HCT116 (cell line): Measurements from ENCODE around the gene NDUFS7. TPM values are rescaled to one million over a fixed set of nuclear protein-coding genes. Genes with fewer than 3 reads are reported as not detected.

Source experiments
- ATAC-seq: fragments of 200-7000 bp; cut with Tn5 transposase; 2 replicates; pipeline ENCODE4 v1.9.1; 2020; ENCODE audit warnings: mild to moderate bottlenecking, moderate library complexity
- BruUV-seq: library from RNA; stranded (reverse); fragments of 400-500 nt; replicated peaks from 2 replicates; lab custom pipeline; 2021; lab: Mats Ljungman, UMichigan
- CTCF ChIA-PET: fragments of 300-600 bp; sonication (Branson Sonifier 250); formaldehyde crosslinking; loops from one replicate; lab custom pipeline; 2021; ENCODE audit warnings: antibody characterized with exemption; lab: Charles Lee
- POLR2A ChIA-PET: fragments of 300-600, 350-600 bp; sonication (Branson Sonifier 250); formaldehyde crosslinking; loops from one replicate; lab custom pipeline; 2021; ENCODE audit warnings: antibody characterized with exemption; lab: Charles Lee
- RAD21 ChIA-PET, 2 experiments: fragments of 300-600 bp; sonication (Branson Sonifier 250); formaldehyde crosslinking; loops; one replicate each; lab custom pipeline; 2023; ENCODE audit warnings: low total read pairs in 2 of 2; ENCODE audit not compliant: uncharacterized antibody in 2 of 2, unreplicated experiment in 2 of 2, low non-redundant PET in 1 of 2; lab: Charles Lee
- DNase-seq: peaks from one replicate; pipeline ENCODE4 v3.0.0-alpha.2; 2010; ENCODE audit warnings: low read depth, low spot score
- H2AFZ ChIP-seq: fragments of 200-600 bp; shearing (Covaris generic), sonication (generic); 2 replicates; pipeline ENCODE4 v1.6.1; 2017; ENCODE audit warnings: low read depth, mixed run types, mixed read lengths, antibody characterized with exemption, low read length; ENCODE audit not compliant: poor library complexity, severe bottlenecking
- H3K27ac ChIP-seq: 2 replicates; pipeline ENCODE4 v1.5.1; 2012; ENCODE audit warnings: low read depth, low read length
- H3K27me3 ChIP-seq: fragments of 200-600 bp; sonication (generic); 2 replicates; pipeline ENCODE4 v1.6.1; 2016; ENCODE audit warnings: mixed run types, low read length, mixed read lengths; ENCODE audit not compliant: insufficient read depth
- H3K36me3 ChIP-seq, 2 experiments: fragments of 200-500 bp in 1 of 2; fragments of 200-600 bp in 1 of 2; sonication (Bioruptor generic) in 1 of 2; sonication (generic) in 1 of 2; 2 replicates each; pipeline versions ENCODE4 v1.5.1 to v1.6.1; 2014 to 2016; ENCODE audit warnings: low read length in 2 of 2, inconsistent platforms in 1 of 2, mixed read lengths in 1 of 2, mixed run types in 1 of 2; ENCODE audit not compliant: insufficient read depth in 2 of 2, control insufficient read depth in 1 of 2
- H3K4me1 ChIP-seq, 2 experiments: fragments of 200-600 bp in 1 of 2; sonication (generic) in 1 of 2; 2 replicates each; pipeline versions ENCODE4 v1.5.1 to v1.6.1; 2012 to 2017; ENCODE audit warnings: low read length in 2 of 2, inconsistent platforms in 1 of 2, mild to moderate bottlenecking in 1 of 2, mixed read lengths in 1 of 2, mixed run types in 1 of 2, moderate library complexity in 1 of 2; ENCODE audit not compliant: insufficient read depth in 2 of 2, control insufficient read depth in 1 of 2
- H3K4me2 ChIP-seq: fragments of 200-600 bp; sonication (generic); 2 replicates; pipeline ENCODE4 v1.6.1; 2017; ENCODE audit warnings: mixed run types, low read length, mixed read lengths
- H3K4me3 ChIP-seq, 2 experiments: fragments of 200-600 bp in 1 of 2; sonication (generic) in 1 of 2; replicated peaks in 1 of 2; 2 replicates each; pipeline ENCODE4 v1.5.1; 2011 to 2016; ENCODE audit warnings: low read length in 2 of 2, control low read depth in 1 of 2, low read depth in 1 of 2, mild to moderate bottlenecking in 1 of 2, mixed read lengths in 1 of 2, mixed run types in 1 of 2
- H3K79me2 ChIP-seq: fragments of 200-600 bp; sonication (generic); 2 replicates; pipeline ENCODE4 v1.6.1; 2017; ENCODE audit warnings: mild to moderate bottlenecking, mixed run types, low read length, moderate library complexity, mixed read lengths; ENCODE audit not compliant: insufficient read depth
- H3K9ac ChIP-seq: fragments of 200-600 bp; sonication (generic); 2 replicates; pipeline ENCODE4 v1.6.1; 2016; ENCODE audit warnings: low read length, mixed read lengths
- H3K9me2 ChIP-seq: fragments of 200-600 bp; sonication (generic), shearing (Covaris generic); 2 replicates; pipeline ENCODE4 v1.6.1; 2017; ENCODE audit warnings: mixed run types, mild to moderate bottlenecking, moderate library complexity; ENCODE audit not compliant: insufficient read depth
- H3K9me3 ChIP-seq, 2 experiments: fragments of 200-500 bp in 1 of 2; fragments of 200-600 bp in 1 of 2; sonication (Bioruptor generic) in 1 of 2; sonication (generic) in 1 of 2; 2 replicates each; pipeline ENCODE4 v1.6.1; 2014 to 2017; ENCODE audit warnings: low read length in 2 of 2, mixed read lengths in 2 of 2, inconsistent platforms in 1 of 2, low read depth in 1 of 2, mild to moderate bottlenecking in 1 of 2, mixed run types in 1 of 2, moderate library complexity in 1 of 2; ENCODE audit not compliant: control insufficient read depth in 1 of 2, insufficient read depth in 1 of 2
- H4K20me1 ChIP-seq: fragments of 200-600 bp; sonication (generic), shearing (Covaris generic); 2 replicates; pipeline ENCODE4 v1.6.1; 2017; ENCODE audit warnings: mixed run types, mild to moderate bottlenecking, moderate library complexity; ENCODE audit not compliant: insufficient read depth
- CEBPB ChIP-seq: IDR thresholded peaks from 2 replicates; pipeline ENCODE4 v1.6.1; 2012; ENCODE audit warnings: low read depth
- CTCF ChIP-seq, 3 experiments: fragments of 200-600 bp in 1 of 3; sonication (generic) in 1 of 3; IDR thresholded peaks in 2 of 3; conservative IDR thresholded peaks in 1 of 3; 2 replicates each; pipeline ENCODE4 v1.5.1; 2012 to 2017; ENCODE audit warnings: low read depth in 2 of 3, low read length in 2 of 3, antibody characterized with exemption in 1 of 3, borderline replicate concordance in 1 of 3, control low read depth in 1 of 3, mild to moderate bottlenecking in 1 of 3, mixed read lengths in 1 of 3, mixed run types in 1 of 3, moderate library complexity in 1 of 3; ENCODE audit not compliant: insufficient read depth in 1 of 3
- ELF1 ChIP-seq: IDR thresholded peaks from 2 replicates; pipeline ENCODE4 v1.6.1; 2012; ENCODE audit warnings: low read depth, borderline replicate concordance
- POLR2A ChIP-seq: IDR thresholded peaks from 2 replicates; pipeline ENCODE4 v1.7.0; 2011; ENCODE audit warnings: borderline replicate concordance; ENCODE audit not compliant: insufficient read depth, insufficient read length; ENCODE audit errors: extremely low read depth
- RAD21 ChIP-seq: IDR thresholded peaks from 2 replicates; pipeline ENCODE4 v1.6.1; 2012; ENCODE audit warnings: low read depth, mild to moderate bottlenecking
- REST ChIP-seq: IDR thresholded peaks from 2 replicates; pipeline ENCODE4 v1.6.1; 2012; ENCODE audit warnings: low read depth
- SIN3A ChIP-seq: IDR thresholded peaks from 2 replicates; pipeline ENCODE4 v1.6.1; 2012; ENCODE audit warnings: low read depth
- SRF ChIP-seq: IDR thresholded peaks from 2 replicates; pipeline ENCODE4 v1.6.1; 2012; ENCODE audit warnings: low read depth
- YY1 ChIP-seq: IDR thresholded peaks from 2 replicates; pipeline ENCODE4 v1.6.1; 2011; ENCODE audit warnings: low read length, low read depth, moderate library complexity, mild to moderate bottlenecking; ENCODE audit not compliant: insufficient replicate concordance; ENCODE audit errors: extremely low read depth
- ZBTB33 ChIP-seq: IDR thresholded peaks from 2 replicates; pipeline ENCODE4 v1.6.1; 2011; ENCODE audit warnings: mild to moderate bottlenecking, low read length, moderate library complexity; ENCODE audit not compliant: insufficient replicate concordance; ENCODE audit errors: extremely low read depth
- intact Hi-C: fragments of 100-400 bp; cut with micrococcal nuclease; formaldehyde crosslinking; loops from 2 replicates; pipeline ENCODE4 v1.10.0; 2022
- total RNA-seq: library from RNA; stranded (reverse); gene quantifications from one replicate; pipeline ENCODE4 v1.2.1, GENCODE V29; 2021; ENCODE audit not compliant: unreplicated experiment

NDUFS7 gene
- total RNA-seq, 1 experiment from 2014 or later, result 114 TPM

- H3K27me3 ChIP-seq, result no peaks in the 10 kb centered on the region
- H3K4me3 ChIP-seq, result no peak overlapping the region
- intact Hi-C loops, result no loop called here
- H3K79me2 ChIP-seq, result peaks cover 32% of the 10 kb centered on the region
- no peak overlapping the region for H3K4me2 ChIP-seq
- no TSS peak for BruUV-seq
- ChIA-PET POLR2A (no interaction called here), CTCF (no interaction called here), RAD21 (no interaction called here)
- no peak overlapping the region for H3K9ac ChIP-seq
- no peaks in the 10 kb centered on the region for H4K20me1 ChIP-seq
- no peak for TF ChIP-seq ELF1
- no peak for TF ChIP-seq ZBTB33
- no peak for TF ChIP-seq RAD21
- TF ChIP-seq POLR2A, result no peak
- TF ChIP-seq REST, result no peak
- TF ChIP-seq YY1, result no peak
- TF ChIP-seq SIN3A, result no peak
- TF ChIP-seq SRF, result no peak
- no peak for TF ChIP-seq CTCF (IDR thresholded peaks at IDR 0.05 in 2 of 3, conservative IDR thresholded peaks at IDR 0.05 in 1 of 3; ENCODE audit: borderline replicate concordance in 1 of 3, insufficient read depth in 1 of 3, low read depth in 2 of 3, low read length in 2 of 3)
- TF ChIP-seq CEBPB, result no peak
- DNase-seq, result no peak
- no peak overlapping the region for H2AFZ ChIP-seq
- H3K9me2 ChIP-seq, result no peaks in the 10 kb centered on the region
- no peaks in the 10 kb centered on the region for H3K9me3 ChIP-seq
- H3K27ac ChIP-seq, result peak overlapping the region; percentile 20; the same call in 1 of the 2 replicates
- H3K4me1 ChIP-seq, result peaks cover 4 to 9% of the 10 kb centered on the region in 2 experiments; a peak in 2 of 4 replicates
- peaks cover 40 to 57% of the 10 kb centered on the region in 2 experiments; a peak in 3 of 4 replicates for H3K36me3 ChIP-seq
- no peak for ATAC-seq
Measured at GRCh38 chr19:1360126-1360817, 23.4 kb upstream of the NDUFS7 start.
